NCI-H146 treated with DMSO at 0.1 percent for 48 hours (cell line): ENCODE data around the gene EFHC2.
"Not testable (repeated sequence)": the region's sequence is repeated elsewhere in the genome, so short reads cannot be mapped to it uniquely, and the experiment has no call there.

Experiments
- DNase-seq: peaks from one replicate; lab custom pipeline; 2025; ENCODE audit not compliant: unreplicated experiment; lab: John Stamatoyannopoulos, UW

EFHC2 gene

GRCh38 chrX:44234116-44234515, 109.4 kb downstream of the EFHC2 start:
- DNase-seq: no peak

- no peak for DNase-seq
Measured at GRCh38 chrX:44232081-44232480, 111.4 kb downstream of the EFHC2 start.

DNA sequence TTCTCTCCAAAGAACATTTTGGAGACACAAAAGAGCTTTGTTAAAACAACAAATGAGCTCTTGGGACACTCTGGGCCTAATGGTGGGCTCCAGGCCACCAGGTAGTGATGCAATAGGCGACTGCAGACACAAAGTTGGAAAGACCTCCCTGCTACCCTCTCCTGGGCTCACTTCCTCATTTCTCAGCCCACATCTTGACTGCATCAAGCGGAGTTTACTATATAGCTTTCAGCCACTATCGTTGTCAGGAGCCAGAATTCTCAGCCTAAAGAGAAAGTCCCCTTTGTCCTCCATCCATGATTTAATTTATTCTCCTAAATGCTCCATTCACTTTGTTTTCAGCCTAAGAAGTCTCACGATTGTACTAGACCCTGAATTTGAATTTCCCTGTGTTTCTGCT, 114.9 kb downstream of the EFHC2 start:
- DNase-seq: no peak

- DNase-seq: no peak
Measured at GRCh38 chrX:44227991-44228390, 115.5 kb downstream of the EFHC2 start.

GRCh38 chrX:44225667-44226066, 117.8 kb downstream of the EFHC2 start:
- DNase-seq: no peak

DNA sequence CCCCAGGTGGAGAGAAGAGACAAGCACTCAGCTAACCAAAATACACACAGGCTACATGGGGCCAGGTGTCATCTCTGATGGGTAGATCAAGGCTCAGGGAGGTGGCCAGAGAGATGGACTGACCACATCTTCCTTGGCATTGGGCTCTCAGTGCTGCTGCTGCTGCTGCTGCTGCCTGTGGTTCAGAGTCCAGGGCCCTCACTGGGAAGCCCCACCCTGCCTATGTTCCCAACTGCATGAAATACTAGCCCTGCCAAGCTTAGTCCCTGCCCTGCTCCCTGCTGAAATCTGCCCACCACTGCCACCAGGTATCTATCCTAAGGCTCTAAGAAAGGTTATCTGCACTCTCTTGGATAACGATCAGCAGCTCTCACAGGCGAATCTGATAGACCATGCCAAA, 118.7 kb downstream of the EFHC2 start:
- DNase-seq: no peak

GRCh38 chrX:44223150-44223549, 120.3 kb downstream of the EFHC2 start:
- no peak for DNase-seq

- no peak for DNase-seq
Measured at GRCh38 chrX:44218465-44218864, 125.0 kb downstream of the EFHC2 start.

- DNase-seq: no peak
Measured at GRCh38 chrX:44216171-44216570, 127.3 kb downstream of the EFHC2 start.

GRCh38 chrX:44203791-44204190, 139.7 kb downstream of the EFHC2 start:
- DNase-seq: no peak

DNA sequence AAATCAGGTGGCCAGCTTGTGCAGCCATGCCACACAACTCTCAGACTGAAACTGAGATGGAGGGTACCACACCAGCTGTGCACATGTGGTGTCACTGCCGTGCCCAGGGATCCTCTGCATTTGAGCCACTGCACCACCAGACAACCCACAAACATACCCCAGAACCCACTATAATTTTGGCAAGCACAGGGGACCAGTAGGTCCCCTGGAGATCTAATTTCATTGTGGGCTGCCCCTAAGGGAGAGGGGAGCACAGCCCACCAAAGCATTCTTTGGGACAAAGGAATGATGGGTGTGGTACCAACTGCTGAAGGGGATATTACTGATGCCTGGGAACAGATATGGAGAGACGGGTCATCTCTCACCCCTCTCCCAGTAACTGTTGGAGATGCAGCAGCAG, 140.9 kb downstream of the EFHC2 start:
- DNase-seq: no peak

GRCh38 chrX:44189116-44189515, 154.4 kb downstream of the EFHC2 start:
- no peak for DNase-seq

- DNase-seq: not testable (repeated sequence)
Measured at GRCh38 chrX:44187915-44188314, 155.6 kb downstream of the EFHC2 start.

- no peak for DNase-seq
Measured at GRCh38 chrX:44183329-44183728, 160.1 kb downstream of the EFHC2 start.

GRCh38 chrX:44178274-44179053, 165.0 kb downstream of the EFHC2 start:
- DNase-seq: no peak

DNA sequence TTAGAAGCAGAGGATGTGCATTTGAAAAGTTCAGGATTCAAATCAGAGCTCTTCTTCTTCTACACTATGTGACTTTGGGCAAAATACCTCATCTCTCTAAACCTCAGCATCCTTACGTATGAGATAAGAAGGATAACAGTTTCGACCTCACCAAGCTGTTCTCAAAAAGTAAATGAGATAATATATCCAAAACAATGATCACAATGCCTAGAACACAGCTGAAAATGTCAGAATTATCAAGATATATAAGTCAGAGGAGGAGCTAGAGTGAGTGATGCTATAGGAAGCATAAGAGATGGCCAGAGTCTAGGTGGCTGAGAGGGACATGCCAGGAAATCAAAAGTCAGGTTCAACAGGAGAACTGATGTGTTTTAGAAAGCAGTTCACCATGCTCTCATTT, 168.0 kb downstream of the EFHC2 start:
- DNase-seq: no peak

DNA sequence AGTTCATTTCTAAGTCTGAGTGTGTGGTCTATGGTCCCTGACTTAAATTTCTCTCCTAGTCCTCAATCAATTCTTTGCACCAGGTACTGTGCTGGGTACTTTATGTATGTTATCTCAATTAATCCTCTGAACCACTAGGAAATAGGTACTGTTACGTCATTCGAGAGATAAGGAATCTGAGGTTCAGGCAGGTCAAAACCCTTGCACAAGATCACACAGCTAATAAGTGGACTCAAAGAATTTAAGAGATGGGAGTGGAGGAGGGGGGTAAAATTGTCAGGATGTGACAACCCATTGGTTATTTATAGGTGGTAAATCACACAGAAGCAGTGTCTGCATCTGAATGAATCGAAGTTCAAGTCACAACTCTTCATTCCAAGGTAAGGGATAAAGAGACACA, 169.4 kb downstream of the EFHC2 start:
- no peak for DNase-seq

- no peak for DNase-seq
Measured at GRCh38 chrX:44173219-44173618, 170.3 kb downstream of the EFHC2 start.

DNA sequence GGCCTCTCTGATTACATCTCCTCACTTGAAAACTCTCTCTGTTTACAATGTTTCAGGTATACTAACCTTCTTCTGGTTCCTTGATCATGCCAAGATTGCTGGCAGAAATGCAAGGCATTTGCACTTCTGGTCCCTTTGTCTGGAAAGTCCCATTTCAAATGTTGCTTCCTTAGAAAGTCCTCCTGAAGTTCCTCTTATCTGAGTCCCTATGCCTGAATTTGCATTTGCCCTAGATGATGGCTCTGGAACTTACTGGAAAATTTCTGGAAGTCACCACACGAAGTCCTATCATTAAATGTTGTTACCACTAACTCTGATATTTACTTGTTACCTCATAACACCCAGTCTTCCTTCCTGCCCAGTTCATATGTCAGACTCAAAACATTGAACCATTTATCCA, 176.4 kb downstream of the EFHC2 start:
- DNase-seq: no peak

DNA sequence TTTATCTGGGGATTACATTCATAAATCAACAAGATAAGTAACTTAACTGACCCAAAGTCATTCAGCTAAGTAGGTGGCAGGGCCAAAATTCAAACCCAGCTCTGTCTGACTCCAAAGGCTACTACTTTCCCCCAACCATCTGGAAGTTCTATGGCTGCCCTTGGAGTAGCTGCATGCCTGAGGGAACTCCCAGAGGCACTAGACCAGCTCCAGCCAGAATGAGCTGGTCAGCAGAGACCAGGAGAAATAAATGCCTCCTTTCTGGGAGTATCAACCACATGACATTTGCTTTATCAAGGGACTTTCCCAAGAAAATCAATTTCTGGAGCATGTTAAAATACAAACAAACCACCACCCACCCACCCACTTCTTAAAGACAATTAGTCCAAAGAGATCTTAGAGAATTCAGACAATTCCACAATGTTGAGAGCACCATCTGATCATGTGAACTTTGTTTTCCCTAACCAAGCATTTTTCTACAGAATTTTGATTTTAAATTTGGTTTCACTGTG, 180.5 kb downstream of the EFHC2 start:
- DNase-seq: no peak

DNA sequence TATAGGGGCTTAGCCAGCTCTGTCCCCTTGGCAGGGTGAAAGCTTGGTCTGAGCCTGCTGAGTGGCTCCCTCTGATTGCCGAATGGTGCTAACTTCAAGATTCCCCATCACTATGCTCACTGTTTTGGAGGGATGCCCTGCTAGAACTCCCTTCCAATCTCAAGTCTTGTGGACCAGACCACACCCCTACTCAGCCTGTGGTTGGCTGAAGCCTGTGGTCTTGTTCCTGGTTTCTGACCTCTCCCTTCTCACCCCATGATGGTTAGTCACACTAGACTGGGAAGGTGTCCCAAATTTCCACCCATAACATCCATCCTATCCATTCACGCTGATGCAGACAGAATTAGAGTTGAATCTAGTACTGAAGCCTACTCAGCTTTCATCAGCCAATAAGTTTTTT, 185.6 kb downstream of the EFHC2 start:
- DNase-seq: no peak

DNA sequence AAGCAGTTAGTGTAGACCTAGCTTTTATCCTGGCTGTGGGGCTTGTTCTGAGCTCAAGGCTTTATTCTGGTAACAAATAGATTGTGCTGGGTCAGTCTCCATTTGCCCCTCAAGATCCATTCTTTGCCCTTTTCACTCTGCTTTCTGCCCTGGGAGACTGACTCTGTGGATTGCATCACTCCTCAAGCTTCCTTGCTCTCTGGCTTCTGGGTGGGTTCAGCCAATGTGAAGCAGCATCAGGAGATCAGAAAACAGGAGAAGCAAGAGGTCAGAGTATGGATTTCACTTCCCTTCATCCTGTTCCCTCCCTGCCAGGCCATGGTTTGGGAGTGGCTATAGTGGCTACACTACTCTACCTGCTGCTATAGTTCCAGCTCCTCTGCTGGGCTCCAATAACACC, 186.2 kb downstream of the EFHC2 start:
- no peak for DNase-seq

GRCh38 chrX:44156726-44157125, 186.7 kb downstream of the EFHC2 start:
- DNase-seq: no peak
